HepG2 (cell line): ENCODE results near the gene SOSTDC1. TPM values are rescaled to one million over a fixed set of nuclear protein-coding genes. Genes with fewer than 3 reads are reported as not detected.

Experiments used
- ATAC-seq: fragments of 200-7000 bp; cut with Tn5 transposase; 3 replicates; pipeline ENCODE4 v1.9.1; 2020; ENCODE audit warnings: mild to moderate bottlenecking, moderate library complexity
- BruUV-seq: library from RNA; stranded (reverse); fragments of 400-500 nt; replicated peaks from 2 replicates; lab custom pipeline; 2021; lab: Mats Ljungman, UMichigan
- CTCF ChIA-PET: fragments of 300-600 bp; formaldehyde crosslinking; extraction: SDS; loops from one replicate; lab custom pipeline; 2021; ENCODE audit warnings: low total read pairs, inconsistent platforms, low intra/inter-chr PET ratio; lab: Yijun Ruan, JAX
- POLR2A ChIA-PET: fragments of 350-600 bp; sonication (Branson Sonifier 250); formaldehyde crosslinking; loops from one replicate; lab custom pipeline; 2020; ENCODE audit warnings: antibody characterized with exemption, inconsistent platforms; lab: Yijun Ruan, JAX
- DNase-seq: peaks from one replicate; pipeline ENCODE4 v3.0.0-alpha.2; 2015; ENCODE audit warnings: low spot score
- FAIRE-seq: peaks from 3 replicates; lab custom pipeline; 2011; peaks lifted over from hg19 to GRCh38; lab: Jason Lieb, UNC
- H2AFZ ChIP-seq: one replicate; pipeline ENCODE4 v1.6.1; 2011; ENCODE audit warnings: low read length, inconsistent platforms
- H3K27ac ChIP-seq: fragments of 300-600 bp; 3 replicates; pipeline ENCODE4 v1.8.0; 2011; ENCODE audit warnings: mixed run types, mild to moderate bottlenecking, mixed read lengths, low read length, inconsistent platforms; ENCODE audit not compliant: insufficient read depth; ENCODE audit errors: extremely low read length
- H3K27me3 ChIP-seq, 2 experiments: fragments of 200-600 bp in 1 of 2; 2 replicates in 1 of 2; 3 replicates in 1 of 2; pipeline versions ENCODE4 v1.6.0 to v1.8.0; 2011; ENCODE audit warnings: low read length in 2 of 2, mild to moderate bottlenecking in 2 of 2, moderate library complexity in 2 of 2, inconsistent platforms in 1 of 2; ENCODE audit not compliant: insufficient read depth in 2 of 2, control insufficient read depth in 1 of 2
- H3K36me3 ChIP-seq, 2 experiments: fragments of 200-600 bp in 1 of 2; replicated peaks in 1 of 2; 2 replicates in 1 of 2; 3 replicates in 1 of 2; pipeline versions ENCODE4 v1.5.1 to v1.8.0; 2011; ENCODE audit warnings: low read length in 2 of 2, inconsistent platforms in 1 of 2; ENCODE audit not compliant: insufficient read depth in 2 of 2, control insufficient read depth in 1 of 2
- H3K4me1 ChIP-seq: 2 replicates; pipeline ENCODE4 v1.5.1; 2012; ENCODE audit warnings: low read length, inconsistent platforms; ENCODE audit not compliant: insufficient read depth
- H3K4me2 ChIP-seq: 2 replicates; pipeline ENCODE4 v1.6.0; 2011; ENCODE audit warnings: low read depth, low read length, inconsistent platforms
- H3K4me3 ChIP-seq, 3 experiments: fragments of 200-600 bp in 1 of 3; sonication (generic), shearing (Covaris generic) in 1 of 3; replicated peaks in 1 of 3; 2 replicates each; pipeline ENCODE4 v1.5.1; 2011 to 2016; ENCODE audit warnings: low read length in 3 of 3, inconsistent platforms in 2 of 3, low read depth in 2 of 3, mild to moderate bottlenecking in 2 of 3, control low read depth in 1 of 3, mixed read lengths in 1 of 3; ENCODE audit not compliant: insufficient read depth in 1 of 3
- H3K79me2 ChIP-seq: one replicate; pipeline ENCODE4 v1.6.1; 2011; ENCODE audit warnings: low read length, inconsistent platforms; ENCODE audit not compliant: insufficient read depth
- H3K9ac ChIP-seq: 2 replicates; pipeline ENCODE4 v1.6.0; 2011; ENCODE audit warnings: mild to moderate bottlenecking, low read depth, low read length, inconsistent platforms; ENCODE audit not compliant: insufficient read depth
- H3K9me3 ChIP-seq: 2 replicates; pipeline ENCODE4 v1.5.1; 2012; ENCODE audit warnings: mild to moderate bottlenecking, low read length
- H4K20me1 ChIP-seq: 2 replicates; pipeline ENCODE4 v1.6.0; 2011; ENCODE audit warnings: inconsistent platforms, mild to moderate bottlenecking, low read length, moderate library complexity; ENCODE audit not compliant: insufficient read depth
- BRCA1 ChIP-seq: sonication (generic); formaldehyde crosslinking; IDR thresholded peaks from 2 replicates; pipeline ENCODE4 v1.4.0; 2020; ENCODE audit warnings: missing genetic modification reagents
- CENPT ChIP-seq: sonication (generic); formaldehyde crosslinking; IDR thresholded peaks from 2 replicates; pipeline ENCODE4 v1.8.0; 2022; ENCODE audit warnings: low read depth, mild to moderate bottlenecking, moderate library complexity, missing genetic modification reagents
- FOXO1 ChIP-seq: sonication (generic); formaldehyde crosslinking; IDR thresholded peaks from 2 replicates; pipeline ENCODE4 v1.4.0; 2020; ENCODE audit warnings: missing genetic modification reagents
- HIC2 ChIP-seq: sonication (generic); formaldehyde crosslinking; IDR thresholded peaks from 2 replicates; pipeline ENCODE4 v1.9.0; 2022; ENCODE audit warnings: low read depth, missing genetic modification reagents
- JARID2 ChIP-seq: sonication (generic); formaldehyde crosslinking; IDR thresholded peaks from 2 replicates; pipeline ENCODE4 v1.8.1; 2023; ENCODE audit warnings: missing genetic modification reagents, inconsistent platforms; ENCODE audit not compliant: insufficient replicate concordance
- NR2F6 ChIP-seq, 2 experiments: IDR thresholded peaks; 2 replicates each; pipeline ENCODE4 v1.6.1; 2016; ENCODE audit warnings: antibody characterized with exemption in 1 of 2, mild to moderate bottlenecking in 1 of 2
- POLR2G ChIP-seq: fragments of 200-400 bp; formaldehyde crosslinking; IDR thresholded peaks from 2 replicates; pipeline ENCODE4 v1.6.1; 2018; ENCODE audit warnings: mild to moderate bottlenecking, low read depth, low read length, moderate library complexity
- SRSF4 ChIP-seq: fragments of 200-400 bp; formaldehyde crosslinking; IDR thresholded peaks from one replicate; pipeline ENCODE4 v1.6.1; 2018; ENCODE audit warnings: mild to moderate bottlenecking, low read depth, low read length, moderate library complexity; ENCODE audit not compliant: poor library complexity, severe bottlenecking
- ZBTB3 ChIP-seq: sonication (generic); formaldehyde crosslinking; IDR thresholded peaks from 2 replicates; pipeline ENCODE4 v1.4.0; 2020; ENCODE audit warnings: low read depth, mild to moderate bottlenecking, moderate library complexity, missing genetic modification reagents, borderline replicate concordance
- ZNF354B ChIP-seq: sonication (generic); formaldehyde crosslinking; IDR thresholded peaks from 2 replicates; pipeline ENCODE4 v1.8.0; 2022; ENCODE audit warnings: mild to moderate bottlenecking, missing genetic modification reagents
- ZNF546 ChIP-seq: sonication (generic); formaldehyde crosslinking; conservative IDR thresholded peaks from 2 replicates; pipeline ENCODE4 v1.8.1; 2023; ENCODE audit warnings: mild to moderate bottlenecking, missing genetic modification reagents
- ZNF614 ChIP-seq: IDR thresholded peaks from 2 replicates; pipeline ENCODE4 v1.6.1; 2018; ENCODE audit warnings: missing biosample characterization, missing genetic modification reagents, inconsistent platforms, borderline replicate concordance
- ZNF777 ChIP-seq: sonication (generic); formaldehyde crosslinking; IDR thresholded peaks from 2 replicates; pipeline ENCODE4 v1.4.0; 2020; ENCODE audit warnings: missing genetic modification reagents
- WGBS: methylation state at CpG from one replicate; pipeline ENCODE4 v1.1.6; 2017; ENCODE audit warnings: low lambda C conversion rate; 5-methylcytosine and 5-hydroxymethylcytosine counted together
- in situ Hi-C: cut with HindIII; loops from 2 replicates; pipeline ENCODE4 v1.10.0; 2017; ENCODE audit warnings: low pct_unique_long_range_greater_than_20kb; ENCODE audit not compliant: extremely low pct_ligation_motif_present
- intact Hi-C: fragments of 100-400 bp; cut with micrococcal nuclease; formaldehyde crosslinking; loops from one replicate; pipeline ENCODE4 v1.10.0; 2022; ENCODE audit not compliant: unreplicated experiment
- polyA plus RNA-seq, 8 experiments: library from polyadenylated mRNA; depleted of rRNA in 3 of 8; stranded (reverse) in 7 of 8; unstranded in 1 of 8; fragments of >200 nt; fragmentation: Illumina TruSeq in 4 of 8; extraction: Trizol in 4 of 8; gene quantifications; 2 replicates each; pipeline versions ENCODE4 v1.2.1 to v1.2.3, GENCODE V29; 2011 to 2016; ENCODE audit warnings: low read depth in 4 of 8, missing spikeins in 1 of 8, mixed read lengths in 1 of 8; ENCODE audit not compliant: insufficient read depth in 1 of 8
- total RNA-seq, 5 experiments: library from RNA; depleted of rRNA; stranded (reverse); fragments of >200 nt; fragmentation: Illumina TruSeq; extraction: Trizol; gene quantifications; 2 replicates each; pipeline ENCODE4 v1.2.3, GENCODE V29; 2016; ENCODE audit warnings: low read depth in 1 of 5
- TF ChIP-seq, protein P1 (sequence below): sonication (generic); formaldehyde crosslinking; conservative IDR thresholded peaks from 2 replicates; pipeline ENCODE4 v1.8.0; 2022; ENCODE audit warnings: low read depth, missing genetic modification reagents

Gene SOSTDC1
- total and polyA plus RNA-seq, 2 of the 13 experiments (the other 11 are each of a cell fraction or from before 2014, with no cell fraction given): not detected

GRCh38 chr7:16498122-16498521 lies 32.6 kb upstream of the SOSTDC1 start:
- no peak overlapping the region for H3K4me3 ChIP-seq
- CTCF ChIA-PET: no interaction called here
- H3K27me3 ChIP-seq: no peaks in the 10 kb centered on the region
- 63% methylated on average over 2 of the region's 2 CpGs for WGBS
- H3K9ac ChIP-seq: no peak overlapping the region
- no peaks in the 10 kb centered on the region for H4K20me1 ChIP-seq
- ATAC-seq: no peak
- no peaks in the 10 kb centered on the region for H3K36me3 ChIP-seq
- no peak overlapping the region for H2AFZ ChIP-seq
- peaks cover 8% of the 10 kb centered on the region for H3K4me1 ChIP-seq
- no peak for FAIRE-seq
- TF ChIP-seq ZBTB3 (CRISPR knock-in tag) (no peak), ZNF614 (CRISPR knock-in tag) (no peak), JARID2 (CRISPR knock-in tag) (no peak), POLR2G (no peak), ZNF777 (CRISPR knock-in tag) (no peak), ZNF354B (CRISPR knock-in tag) (no peak), ZNF546 (CRISPR knock-in tag) (no peak), SRSF4 (no peak), CENPT (CRISPR knock-in tag) (no peak), BRCA1 (CRISPR knock-in tag) (no peak), FOXO1 (CRISPR knock-in tag) (no peak), NR2F6 (IDR thresholded peaks at IDR 0.05) (no peak), NR2F6 (CRISPR knock-in tag; IDR thresholded peaks at IDR 0.05) (no peak), HIC2 (CRISPR knock-in tag) (no peak)
- TF ChIP-seq, protein P1, sequence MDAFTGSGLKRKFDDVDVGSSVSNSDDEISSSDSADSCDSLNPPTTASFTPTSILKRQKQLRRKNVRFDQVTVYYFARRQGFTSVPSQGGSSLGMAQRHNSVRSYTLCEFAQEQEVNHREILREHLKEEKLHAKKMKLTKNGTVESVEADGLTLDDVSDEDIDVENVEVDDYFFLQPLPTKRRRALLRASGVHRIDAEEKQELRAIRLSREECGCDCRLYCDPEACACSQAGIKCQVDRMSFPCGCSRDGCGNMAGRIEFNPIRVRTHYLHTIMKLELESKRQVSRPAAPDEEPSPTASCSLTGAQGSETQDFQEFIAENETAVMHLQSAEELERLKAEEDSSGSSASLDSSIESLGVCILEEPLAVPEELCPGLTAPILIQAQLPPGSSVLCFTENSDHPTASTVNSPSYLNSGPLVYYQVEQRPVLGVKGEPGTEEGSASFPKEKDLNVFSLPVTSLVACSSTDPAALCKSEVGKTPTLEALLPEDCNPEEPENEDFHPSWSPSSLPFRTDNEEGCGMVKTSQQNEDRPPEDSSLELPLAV (CRISPR knock-in tag): no peak
- BruUV-seq: no TSS peak
- no peaks in the 10 kb centered on the region for H3K9me3 ChIP-seq
- intact Hi-C loops: no loop called here
- no peak for DNase-seq
- POLR2A ChIA-PET: no interaction called here
- H3K4me2 ChIP-seq: no peak overlapping the region
- H3K79me2 ChIP-seq: no peaks in the 10 kb centered on the region
- H3K27ac ChIP-seq: no peak overlapping the region
- in situ Hi-C loops: no loop called here
